H1 (cell line): ENCODE results near the gene METTL14. TPM values are rescaled to one million over a fixed set of nuclear protein-coding genes. Genes with fewer than 3 reads are reported as not detected.

Source experiments
- CTCF ChIA-PET: fragments of 300-600 bp; sonication (Branson Sonifier 250); formaldehyde crosslinking; loops from one replicate; lab custom pipeline; 2021; ENCODE audit not compliant: partially characterized antibody; lab: Charles Lee
- POLR2A ChIA-PET: fragments of 300-600 bp; sonication (Branson Sonifier 250); formaldehyde crosslinking; loops from one replicate; lab custom pipeline; 2021; ENCODE audit warnings: inconsistent platforms; ENCODE audit not compliant: partially characterized antibody; lab: Charles Lee
- DNase-seq, 2 experiments: peaks; one replicate each; pipeline versions ENCODE4 v3.0.0 to v3.0.0-alpha.2; 2010 to 2022; ENCODE audit warnings: low spot score in 2 of 2, low read depth in 1 of 2, mixed read lengths in 1 of 2
- FAIRE-seq: peaks from 2 replicates; lab custom pipeline; 2011; peaks lifted over from hg19 to GRCh38; lab: Jason Lieb, UNC
- H2AFZ ChIP-seq: 2 replicates; pipeline ENCODE4 v1.8.1; 2012; ENCODE audit warnings: low read length, inconsistent platforms
- H2AK5ac ChIP-seq: 2 replicates; pipeline ENCODE4 v1.6.1; 2013; ENCODE audit warnings: low read depth, low read length
- H2BK120ac ChIP-seq: replicated peaks from 2 replicates; pipeline ENCODE3; 2013; ENCODE audit warnings: low read depth, low read length, inconsistent platforms
- H2BK12ac ChIP-seq: 2 replicates; pipeline ENCODE4 v1.6.1; 2013; ENCODE audit warnings: low read depth, low read length
- H2BK15ac ChIP-seq: 2 replicates; pipeline ENCODE4 v1.6.1; 2013; ENCODE audit warnings: low read length
- H2BK20ac ChIP-seq: 2 replicates; pipeline ENCODE4 v1.6.1; 2013; ENCODE audit warnings: low read length
- H2BK5ac ChIP-seq: 2 replicates; pipeline ENCODE4 v1.6.1; 2013; ENCODE audit warnings: low read depth, low read length
- H3K14ac ChIP-seq: 2 replicates; pipeline ENCODE4 v1.6.1; 2013; ENCODE audit warnings: inconsistent platforms; ENCODE audit not compliant: insufficient read length
- H3K18ac ChIP-seq: 2 replicates; pipeline ENCODE4 v1.6.1; 2013; ENCODE audit warnings: low read length; ENCODE audit errors: extremely low read depth
- H3K23ac ChIP-seq: 2 replicates; pipeline ENCODE4 v1.6.1; 2013; ENCODE audit warnings: inconsistent platforms; ENCODE audit not compliant: insufficient read length
- H3K23me2 ChIP-seq: 2 replicates; pipeline ENCODE4 v1.6.1; 2013; ENCODE audit warnings: low read depth, low read length
- H3K27ac ChIP-seq: 2 replicates; pipeline ENCODE4 v1.6.1; 2011; ENCODE audit warnings: low read depth, low read length, inconsistent platforms
- H3K27me3 ChIP-seq, 4 experiments: replicated peaks in 1 of 4; 1 replicate in 1 of 4; 2 replicates in 3 of 4; pipeline versions ENCODE4 v1.6.1 to v1.8.1; 2011 to 2013; ENCODE audit warnings: low read length in 3 of 4, mild to moderate bottlenecking in 3 of 4, inconsistent platforms in 2 of 4, mixed read lengths in 2 of 4, moderate library complexity in 1 of 4; ENCODE audit not compliant: control insufficient read depth in 3 of 4, insufficient read depth in 3 of 4; ENCODE audit errors: extremely low read depth in 1 of 4
- H3K36me3 ChIP-seq, 4 experiments: 2 replicates each; pipeline versions ENCODE4 v1.6.1 to v1.8.1; 2011 to 2013; ENCODE audit warnings: mild to moderate bottlenecking in 4 of 4, low read length in 3 of 4, moderate library complexity in 2 of 4, control low read depth in 1 of 4, inconsistent platforms in 1 of 4; ENCODE audit not compliant: insufficient read depth in 4 of 4, control insufficient read depth in 2 of 4
- H3K4ac ChIP-seq: replicated peaks from 2 replicates; pipeline ENCODE3; 2013; ENCODE audit warnings: low read length, low read depth, mixed read lengths, inconsistent platforms; ENCODE audit not compliant: insufficient read length
- H3K4me1 ChIP-seq, 4 experiments: replicated peaks in 1 of 4; 1 replicate in 1 of 4; 2 replicates in 3 of 4; pipeline versions ENCODE4 v1.6.1 to v1.8.1; 2011 to 2013; ENCODE audit warnings: low read length in 3 of 4, inconsistent platforms in 2 of 4, mixed read lengths in 1 of 4; ENCODE audit not compliant: insufficient read depth in 4 of 4, control insufficient read depth in 3 of 4
- H3K4me2 ChIP-seq, 2 experiments: 2 replicates each; pipeline versions ENCODE4 v1.6.1 to v1.8.1; 2011 to 2013; ENCODE audit warnings: low read depth in 2 of 2, low read length in 2 of 2, control low read depth in 1 of 2, inconsistent platforms in 1 of 2, mild to moderate bottlenecking in 1 of 2; ENCODE audit not compliant: insufficient read depth in 1 of 2
- H3K4me3 ChIP-seq, 4 experiments: fragments of 200-600, 300-600 bp in 1 of 4; sonication (generic), shearing (Covaris generic), sonication (Bioruptor Twin) in 1 of 4; 2 replicates each; pipeline versions ENCODE4 v1.5.1 to v1.8.1; 2011 to 2016; ENCODE audit warnings: low read length in 4 of 4, low read depth in 3 of 4, control low read depth in 2 of 4, inconsistent platforms in 2 of 4, mild to moderate bottlenecking in 2 of 4, mixed read lengths in 1 of 4, moderate library complexity in 1 of 4; ENCODE audit not compliant: insufficient read depth in 2 of 4; ENCODE audit errors: extremely low read depth in 1 of 4
- H3K56ac ChIP-seq: replicated peaks from 2 replicates; pipeline ENCODE3; 2013; ENCODE audit warnings: low read depth, mild to moderate bottlenecking, mixed read lengths, low read length, inconsistent platforms; ENCODE audit not compliant: insufficient read length
- H3K79me1 ChIP-seq: 2 replicates; pipeline ENCODE4 v1.6.1; 2013; ENCODE audit warnings: low read depth, low read length, control low read depth
- H3K79me2 ChIP-seq, 2 experiments: 2 replicates each; pipeline versions ENCODE4 v1.6.1 to v1.8.1; 2012 to 2013; ENCODE audit warnings: low read length in 2 of 2, mild to moderate bottlenecking in 2 of 2, inconsistent platforms in 1 of 2; ENCODE audit not compliant: insufficient read depth in 2 of 2, control insufficient read depth in 1 of 2
- H3K9ac ChIP-seq, 4 experiments: replicated peaks in 1 of 4; 1 replicate in 1 of 4; 2 replicates in 3 of 4; pipeline versions ENCODE4 v1.6.1 to v1.8.1; 2011 to 2013; ENCODE audit warnings: low read depth in 3 of 4, low read length in 3 of 4, control low read depth in 2 of 4, mild to moderate bottlenecking in 2 of 4, moderate library complexity in 2 of 4, inconsistent platforms in 1 of 4; ENCODE audit errors: extremely low read depth in 1 of 4
- H3K9me3 ChIP-seq, 2 experiments: 2 replicates each; pipeline versions ENCODE4 v1.6.1 to v1.8.1; 2012 to 2013; ENCODE audit warnings: mild to moderate bottlenecking in 2 of 2, moderate library complexity in 2 of 2, control low read depth in 1 of 2, inconsistent platforms in 1 of 2, low read depth in 1 of 2, low read length in 1 of 2, mixed read lengths in 1 of 2; ENCODE audit not compliant: insufficient read depth in 2 of 2
- H4K20me1 ChIP-seq, 2 experiments: replicated peaks in 1 of 2; 2 replicates each; pipeline versions ENCODE3 to v1.8.1; 2011 to 2013; ENCODE audit warnings: inconsistent platforms in 2 of 2, low read length in 2 of 2, mild to moderate bottlenecking in 1 of 2; ENCODE audit not compliant: insufficient read depth in 2 of 2, control insufficient read depth in 1 of 2
- H4K5ac ChIP-seq: 2 replicates; pipeline ENCODE4 v1.6.1; 2013; ENCODE audit warnings: low read length, low read depth, mixed read lengths, inconsistent platforms; ENCODE audit not compliant: insufficient read length
- H4K8ac ChIP-seq: 2 replicates; pipeline ENCODE4 v1.8.0; 2013; ENCODE audit warnings: mild to moderate bottlenecking, moderate library complexity, low read length, inconsistent platforms; ENCODE audit not compliant: insufficient read depth; ENCODE audit errors: extremely low read depth
- H4K91ac ChIP-seq: replicated peaks from 2 replicates; pipeline ENCODE3; 2013; ENCODE audit warnings: low read length, mixed read lengths, inconsistent platforms; ENCODE audit not compliant: insufficient read length
- ATF2 ChIP-seq: IDR thresholded peaks from 2 replicates; pipeline ENCODE4 v1.6.1; 2012; ENCODE audit warnings: low read length, inconsistent platforms
- BACH1 ChIP-seq: IDR thresholded peaks from 2 replicates; pipeline ENCODE4 v1.6.1; 2012; ENCODE audit warnings: low read length, improper control_type of control experiment
- E2F6 ChIP-seq: IDR thresholded peaks from 2 replicates; pipeline ENCODE4 v1.6.1; 2012; ENCODE audit warnings: inconsistent platforms
- GABPA ChIP-seq: IDR thresholded peaks from 2 replicates; pipeline ENCODE4 v1.6.1; 2011; ENCODE audit warnings: mild to moderate bottlenecking, low read length, moderate library complexity, borderline replicate concordance; ENCODE audit not compliant: insufficient read depth
- PHF8 ChIP-seq: fragments of 200-600 bp; sonication (generic); conservative IDR thresholded peaks from 2 replicates; pipeline ENCODE4 v1.7.1; 2012; ENCODE audit warnings: low read depth, mild to moderate bottlenecking, inconsistent platforms, low read length, moderate library complexity
- POLR2AphosphoS5 ChIP-seq: IDR thresholded peaks from 2 replicates; pipeline ENCODE4 v1.6.1; 2011; ENCODE audit warnings: low read depth, low read length
- RXRA ChIP-seq: IDR thresholded peaks from 2 replicates; pipeline ENCODE4 v1.6.1; 2011; ENCODE audit warnings: low read depth, mild to moderate bottlenecking, low read length, moderate library complexity; ENCODE audit not compliant: insufficient read depth
- SIX5 ChIP-seq: IDR thresholded peaks from 2 replicates; pipeline ENCODE4 v1.6.1; 2011; ENCODE audit warnings: mild to moderate bottlenecking, low read depth, low read length
- SRF ChIP-seq: IDR thresholded peaks from 2 replicates; pipeline ENCODE4 v1.6.1; 2011; ENCODE audit warnings: mild to moderate bottlenecking, low read depth, low read length, moderate library complexity
- SUZ12 ChIP-seq: fragments of 200-600 bp; sonication (generic); IDR thresholded peaks from 2 replicates; pipeline ENCODE4 v1.6.1; 2012; ENCODE audit warnings: mild to moderate bottlenecking, inconsistent platforms, low read length, moderate library complexity, mixed read lengths
- TBP ChIP-seq: IDR thresholded peaks from 2 replicates; pipeline ENCODE4 v1.6.1; 2011; ENCODE audit warnings: low read depth, low read length, improper control_type of control experiment
- ZNF274 ChIP-seq: IDR thresholded peaks from 2 replicates; pipeline ENCODE4 v1.7.0; 2012; ENCODE audit warnings: low read length, borderline replicate concordance; ENCODE audit errors: extremely low read depth
- polyA plus RNA-seq, 7 experiments: library from polyadenylated mRNA; depleted of rRNA in 3 of 7; stranded (reverse) in 5 of 7; unstranded in 2 of 7; fragments of >200 nt in 5 of 7; fragments of 200-250 nt in 2 of 7; gene quantifications; 1 replicate in 5 of 7; 2 replicates in 1 of 7; 4 replicates in 1 of 7; pipeline versions ENCODE4 v1.2.1 to v1.2.3, GENCODE V29; 2011 to 2013; ENCODE audit warnings: missing spikeins in 2 of 7, mixed read lengths in 2 of 7
- total RNA-seq: library from RNA; stranded (reverse); fragmentation: NEBNext Ultra II Directional; extraction: Animal tissue kit (Norgen Biotek cat#: 25700); gene quantifications from 2 replicates; pipeline ENCODE4 v1.2.1, GENCODE V29; 2021
- TF ChIP-seq, protein P1 (sequence below): IDR thresholded peaks from 2 replicates; pipeline ENCODE4 v1.6.1; 2011; ENCODE audit warnings: low read depth, mild to moderate bottlenecking, low read length; ENCODE audit not compliant: insufficient read depth

The METTL14 gene
- total and polyA plus RNA-seq, 2 of the 8 experiments (the other 6 are each of a cell fraction or from before 2014, with no cell fraction given): 8.8 to 57.3 TPM

GRCh38 chr4:118736900-118737299 is 51.7 kb downstream of the METTL14 start:
- peaks cover 12 to 54% (median 38%) of the 10 kb centered on the region in 4 experiments for H3K36me3 ChIP-seq
- TF ChIP-seq TBP (no peak), SUZ12 (no peak), SRF (no peak), RXRA (no peak), ZNF274 (no peak), E2F6 (no peak), SIX5 (no peak), BACH1 (no peak), ATF2 (no peak), POLR2AphosphoS5 (no peak), PHF8 (no peak), GABPA (no peak)
- TF ChIP-seq, protein P1, sequence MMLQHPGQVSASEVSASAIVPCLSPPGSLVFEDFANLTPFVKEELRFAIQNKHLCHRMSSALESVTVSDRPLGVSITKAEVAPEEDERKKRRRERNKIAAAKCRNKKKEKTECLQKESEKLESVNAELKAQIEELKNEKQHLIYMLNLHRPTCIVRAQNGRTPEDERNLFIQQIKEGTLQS: no peak

More at GRCh38 chr4:118736900-118737299, 51.7 kb downstream of the METTL14 start:
- Histone ChIP-seq H3K79me1 (no peaks in the 10 kb centered on the region), H2AK5ac (no peak overlapping the region), H3K4me1 (no peaks in the 10 kb centered on the region), H2BK15ac (no peak overlapping the region), H2BK20ac (no peak overlapping the region), H2AFZ (no peak overlapping the region), H3K23me2 (no peaks in the 10 kb centered on the region), H3K56ac (no peak overlapping the region), H3K79me2 (no peaks in the 10 kb centered on the region), H4K91ac (no peak overlapping the region), H3K4ac (no peak overlapping the region), H3K27me3 (no peaks in the 10 kb centered on the region), H3K4me2 (no peak overlapping the region), H3K27ac (no peak overlapping the region), H3K9ac (no peak overlapping the region), H2BK12ac (no peak overlapping the region), H4K5ac (no peak overlapping the region), H4K20me1 (no peaks in the 10 kb centered on the region), H3K4me3 (no peak overlapping the region), H3K14ac (no peak overlapping the region), H4K8ac (no peak overlapping the region), H2BK5ac (no peak overlapping the region), H3K18ac (no peak overlapping the region), H3K23ac (no peak overlapping the region), H3K9me3 (no peaks in the 10 kb centered on the region), H2BK120ac (no peak overlapping the region)
- DNase-seq (no peak), FAIRE-seq (no peak)
- ChIA-PET CTCF (interaction anchor here (2.6 kb wide), 1 partner anchor 10 kb away, joined by 7 read pairs; no protein-coding TSS in a partner anchor), POLR2A (no interaction called here)
